Common myeloid progenitor, CD34-positive (primary cell): ENCODE results near the gene AKR1C4.

Experiments used
- CTCF ChIA-PET: fragments of 350-600 bp; sonication (Branson Sonifier 250); formaldehyde crosslinking; loops from one replicate; lab custom pipeline; 2021; ENCODE audit warnings: antibody characterized with exemption; lab: Charles Lee
- POLR2A ChIA-PET: fragments of 350-600 bp; sonication (Branson Sonifier 250); formaldehyde crosslinking; loops from one replicate; lab custom pipeline; 2021; ENCODE audit warnings: antibody characterized with exemption; lab: Charles Lee
- DNase-seq, 3 donors: peaks; one replicate each; pipeline versions ENCODE4 v3.0.0 to v3.0.0-alpha.2; 2013
- H3K27ac ChIP-seq, 2 experiments: 1 replicate in 1 of 2; 2 replicates in 1 of 2; pipeline ENCODE4 v1.7.0; 2013; ENCODE audit warnings: inconsistent platforms in 2 of 2, low read length in 2 of 2, mild to moderate bottlenecking in 2 of 2, low read depth in 1 of 2, moderate library complexity in 1 of 2; ENCODE audit not compliant: severe bottlenecking in 2 of 2, insufficient read depth in 1 of 2, poor library complexity in 1 of 2
- H3K27me3 ChIP-seq, 5 experiments: replicated peaks in 2 of 5; 1 replicate in 3 of 5; 2 replicates in 2 of 5; pipeline versions ENCODE4 v1.6.1 to v1.7.0; 2013; ENCODE audit warnings: low read length in 4 of 5, mild to moderate bottlenecking in 2 of 5, moderate library complexity in 2 of 5, inconsistent platforms in 1 of 5; ENCODE audit not compliant: insufficient read depth in 5 of 5, control insufficient read depth in 4 of 5
- H3K36me3 ChIP-seq, 4 experiments: 1 replicate in 2 of 4; 2 replicates in 2 of 4; pipeline versions ENCODE4 v1.6.1 to v1.7.0; 2013; ENCODE audit warnings: low read length in 3 of 4, control low read depth in 1 of 4, mild to moderate bottlenecking in 1 of 4; ENCODE audit not compliant: control insufficient read depth in 4 of 4, insufficient read depth in 4 of 4
- H3K4me1 ChIP-seq, 4 experiments: 1 replicate in 3 of 4; 2 replicates in 1 of 4; pipeline versions ENCODE4 v1.6.1 to v1.7.1; 2013; ENCODE audit warnings: low read length in 3 of 4, mild to moderate bottlenecking in 3 of 4, control low read depth in 1 of 4, inconsistent platforms in 1 of 4, moderate library complexity in 1 of 4; ENCODE audit not compliant: control insufficient read depth in 4 of 4, insufficient read depth in 4 of 4; ENCODE audit errors: control extremely low read depth in 1 of 4
- H3K4me3 ChIP-seq, 7 experiments: 1 replicate in 4 of 7; 2 replicates in 3 of 7; pipeline versions ENCODE4 v1.5.1 to v1.7.0; 2013; ENCODE audit warnings: mild to moderate bottlenecking in 7 of 7, low read length in 6 of 7, moderate library complexity in 6 of 7, inconsistent platforms in 2 of 7, low read depth in 2 of 7, control low read depth in 1 of 7; ENCODE audit not compliant: insufficient read depth in 4 of 7, control insufficient read depth in 1 of 7; ENCODE audit errors: extremely low read depth in 1 of 7
- H3K9me3 ChIP-seq, 5 experiments: 1 replicate in 4 of 5; 2 replicates in 1 of 5; pipeline versions ENCODE4 v1.6.1 to v1.7.1; 2013; ENCODE audit warnings: low read length in 4 of 5, mild to moderate bottlenecking in 2 of 5, inconsistent platforms in 1 of 5, low read depth in 1 of 5, moderate library complexity in 1 of 5; ENCODE audit not compliant: control insufficient read depth in 4 of 5, insufficient read depth in 2 of 5; ENCODE audit errors: control extremely low read depth in 1 of 5
- WGBS: methylation state at CpG from one replicate; pipeline ENCODE4 v1.1.5; 2013; ENCODE audit not compliant: insufficient coverage; 5-methylcytosine and 5-hydroxymethylcytosine counted together

AKR1C4 gene

GRCh38 chr10:5265139-5265538 is 68.5 kb downstream of the AKR1C4 start:
- no peaks in the 10 kb centered on the region for H3K4me1 ChIP-seq
- ChIA-PET CTCF (no interaction called here), POLR2A (no interaction called here)
- no peak overlapping the region for H3K4me3 ChIP-seq
- H3K27me3 ChIP-seq = no peaks in the 10 kb centered on the region
- WGBS = 100% methylated on average over 1 of the region's 1 CpG
- peaks cover 2 to 31% (median 8%) of the 10 kb centered on the region in 5 experiments for H3K9me3 ChIP-seq
- H3K36me3 ChIP-seq = no peaks in the 10 kb centered on the region
- no peak for DNase-seq
- H3K27ac ChIP-seq = no peak overlapping the region

DNA sequence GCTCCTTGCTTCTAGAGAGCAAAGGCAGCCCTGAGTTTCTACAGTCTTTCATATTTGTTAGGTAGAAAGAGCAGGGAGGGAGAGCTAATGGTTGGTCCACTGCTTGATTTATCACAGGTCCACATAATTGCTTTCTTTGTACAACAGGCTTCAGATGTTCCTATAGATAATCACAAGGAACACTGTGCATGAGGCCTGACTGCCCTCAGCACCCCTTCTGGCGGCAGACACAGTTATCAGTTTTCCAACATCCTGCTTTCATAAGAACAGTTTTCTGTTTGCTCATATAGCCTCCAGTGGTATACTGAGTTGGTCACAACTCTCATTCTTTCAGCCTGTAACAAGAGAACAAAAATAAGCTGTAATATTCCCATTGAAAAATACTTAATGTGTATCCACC is 69.7 kb downstream of the AKR1C4 start:
- WGBS = 100% methylated on average over 1 of the region's 1 CpG

GRCh38 chr10:5266804-5267203 is 70.2 kb downstream of the AKR1C4 start:
- ChIA-PET POLR2A (no interaction called here), CTCF (interaction anchor here (1.4 kb wide), 1 partner anchor 16 kb away, joined by 4 read pairs; no protein-coding TSS in a partner anchor)
- WGBS = no CpG with 5 or more reads among the region's 1 CpG

More for the DNA sequence above, 69.7 kb downstream of the AKR1C4 start:
- CTCF ChIA-PET = interaction anchor here (1.4 kb wide), 1 partner anchor 17 kb away, joined by 4 read pairs; no protein-coding TSS in a partner anchor
- no peak overlapping the region for H3K4me3 ChIP-seq
- no peak for DNase-seq
- POLR2A ChIA-PET = no interaction called here
- peaks cover 2 to 31% (median 8%) of the 10 kb centered on the region in 5 experiments for H3K9me3 ChIP-seq
- H3K27me3 ChIP-seq = no peaks in the 10 kb centered on the region
- H3K36me3 ChIP-seq = no peaks in the 10 kb centered on the region
- no peak overlapping the region for H3K27ac ChIP-seq
- H3K4me1 ChIP-seq = no peaks in the 10 kb centered on the region

DNA sequence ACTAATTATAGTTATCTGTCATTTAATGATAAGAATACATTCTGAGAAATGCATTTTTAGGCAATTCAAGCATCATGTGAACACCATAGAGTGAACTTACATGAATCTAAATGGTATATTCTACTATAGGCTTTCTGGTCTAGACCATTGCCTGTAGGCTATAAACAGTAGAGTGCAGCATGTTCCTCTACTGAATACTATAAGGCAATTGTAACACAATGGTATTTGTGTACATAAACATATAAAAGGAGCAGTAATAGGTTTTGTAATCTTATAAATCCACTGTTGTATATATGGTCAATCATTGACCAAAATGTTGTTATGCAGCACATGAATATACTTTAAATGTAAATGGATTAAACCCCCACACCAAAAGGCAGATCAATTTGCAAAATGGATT is 71.6 kb downstream of the AKR1C4 start:
- no peaks in the 10 kb centered on the region for H3K36me3 ChIP-seq
- ChIA-PET POLR2A (no interaction called here), CTCF (no interaction called here)
- H3K4me3 ChIP-seq = no peak overlapping the region
- H3K27me3 ChIP-seq = no peaks in the 10 kb centered on the region
- DNase-seq = no peak
- no peak overlapping the region for H3K27ac ChIP-seq
- H3K4me1 ChIP-seq = no peaks in the 10 kb centered on the region
- H3K9me3 ChIP-seq = peaks cover 2 to 22% (median 8%) of the 10 kb centered on the region in 5 experiments

More at GRCh38 chr10:5266804-5267203, 70.2 kb downstream of the AKR1C4 start:
- DNase-seq = no peak
- Histone ChIP-seq H3K9me3 (peaks cover 2 to 31% (median 8%) of the 10 kb centered on the region in 5 experiments), H3K4me1 (no peaks in the 10 kb centered on the region), H3K36me3 (no peaks in the 10 kb centered on the region), H3K27ac (no peak overlapping the region), H3K27me3 (no peaks in the 10 kb centered on the region), H3K4me3 (no peak overlapping the region)
